H1 (cell line): ENCODE data around the gene IL2. TPM values are rescaled to one million over a fixed set of nuclear protein-coding genes. Genes with fewer than 3 reads are reported as not detected.

Experiments
- BACH1 ChIP-seq: IDR thresholded peaks from 2 replicates; pipeline ENCODE4 v1.6.1; 2012; ENCODE audit warnings: low read length, improper control_type of control experiment
- CTBP2 ChIP-seq: IDR thresholded peaks from 2 replicates; pipeline ENCODE4 v1.7.0; 2011; ENCODE audit warnings: borderline replicate concordance, mild to moderate bottlenecking, moderate library complexity, mixed read lengths, low read length; ENCODE audit not compliant: insufficient read depth, insufficient read length
- E2F6 ChIP-seq: IDR thresholded peaks from 2 replicates; pipeline ENCODE4 v1.6.1; 2012; ENCODE audit warnings: inconsistent platforms
- EZH2 ChIP-seq: fragments of 200-600 bp; sonication (generic); IDR thresholded peaks from 2 replicates; pipeline ENCODE4 v1.7.1; 2012; ENCODE audit warnings: low read depth, mild to moderate bottlenecking, moderate library complexity, low read length, inconsistent platforms; ENCODE audit not compliant: severe bottlenecking
- NANOG ChIP-seq: IDR thresholded peaks from 2 replicates; pipeline ENCODE4 v1.6.1; 2011; ENCODE audit warnings: low read length, low read depth, mild to moderate bottlenecking, inconsistent platforms; ENCODE audit not compliant: insufficient read depth, poor library complexity, severe bottlenecking
- NRF1 ChIP-seq: IDR thresholded peaks from 2 replicates; pipeline ENCODE4 v1.6.1; 2011; ENCODE audit warnings: mild to moderate bottlenecking, low read depth, low read length, improper control_type of control experiment
- YY1 ChIP-seq: IDR thresholded peaks from 2 replicates; pipeline ENCODE4 v1.6.1; 2011; ENCODE audit warnings: low read depth, mild to moderate bottlenecking, low read length
- polyA plus RNA-seq, 7 experiments: library from polyadenylated mRNA; depleted of rRNA in 3 of 7; stranded (reverse) in 5 of 7; unstranded in 2 of 7; fragments of >200 nt in 5 of 7; fragments of 200-250 nt in 2 of 7; gene quantifications; 1 replicate in 5 of 7; 2 replicates in 1 of 7; 4 replicates in 1 of 7; pipeline versions ENCODE4 v1.2.1 to v1.2.3, GENCODE V29; 2011 to 2013; ENCODE audit warnings: missing spikeins in 2 of 7, mixed read lengths in 2 of 7
- total RNA-seq: library from RNA; stranded (reverse); fragmentation: NEBNext Ultra II Directional; extraction: Animal tissue kit (Norgen Biotek cat#: 25700); gene quantifications from 2 replicates; pipeline ENCODE4 v1.2.1, GENCODE V29; 2021
- TF ChIP-seq, protein P1 (sequence below): fragments of 300-600 bp; sonication (generic); IDR thresholded peaks from 2 replicates; pipeline ENCODE4 v1.7.1; 2012; ENCODE audit warnings: low read length, moderate library complexity, mild to moderate bottlenecking, inconsistent platforms; ENCODE audit not compliant: insufficient replicate concordance

Gene IL2
- total and polyA plus RNA-seq, 2 of the 8 experiments (the other 6 are each of a cell fraction or from before 2014, with no cell fraction given) = not detected

DNA sequence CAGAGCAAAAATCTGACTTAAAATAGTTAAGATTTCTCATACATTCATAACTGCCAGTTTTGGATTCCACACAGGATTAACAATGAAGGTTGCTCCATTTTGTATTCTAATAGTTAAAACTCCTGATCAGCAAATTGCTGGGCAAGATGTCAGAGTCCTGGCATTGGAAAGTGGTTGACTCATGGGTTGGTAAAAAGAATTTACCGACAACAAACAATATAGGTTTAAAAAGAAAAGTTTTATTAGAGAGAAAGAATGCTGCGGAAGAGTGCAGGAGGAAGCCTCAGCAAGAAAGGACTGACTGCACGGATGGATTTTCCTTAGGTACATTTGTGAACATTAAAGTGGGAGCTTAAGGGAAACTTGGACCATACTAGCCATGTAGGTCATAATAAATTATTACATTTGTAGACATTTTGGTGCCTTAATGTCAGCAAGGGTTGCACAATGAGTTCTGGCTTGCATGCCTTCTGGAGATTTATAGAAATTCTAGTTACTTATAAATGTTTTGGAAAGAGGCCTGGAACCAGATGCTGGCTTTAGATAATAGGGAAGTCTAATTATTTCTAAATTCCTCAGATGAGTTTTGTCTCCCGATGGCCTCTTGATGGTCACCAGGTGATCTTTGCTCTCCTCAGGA is 25.4 kb upstream of the IL2 start (continued):
- TF ChIP-seq, protein P1, sequence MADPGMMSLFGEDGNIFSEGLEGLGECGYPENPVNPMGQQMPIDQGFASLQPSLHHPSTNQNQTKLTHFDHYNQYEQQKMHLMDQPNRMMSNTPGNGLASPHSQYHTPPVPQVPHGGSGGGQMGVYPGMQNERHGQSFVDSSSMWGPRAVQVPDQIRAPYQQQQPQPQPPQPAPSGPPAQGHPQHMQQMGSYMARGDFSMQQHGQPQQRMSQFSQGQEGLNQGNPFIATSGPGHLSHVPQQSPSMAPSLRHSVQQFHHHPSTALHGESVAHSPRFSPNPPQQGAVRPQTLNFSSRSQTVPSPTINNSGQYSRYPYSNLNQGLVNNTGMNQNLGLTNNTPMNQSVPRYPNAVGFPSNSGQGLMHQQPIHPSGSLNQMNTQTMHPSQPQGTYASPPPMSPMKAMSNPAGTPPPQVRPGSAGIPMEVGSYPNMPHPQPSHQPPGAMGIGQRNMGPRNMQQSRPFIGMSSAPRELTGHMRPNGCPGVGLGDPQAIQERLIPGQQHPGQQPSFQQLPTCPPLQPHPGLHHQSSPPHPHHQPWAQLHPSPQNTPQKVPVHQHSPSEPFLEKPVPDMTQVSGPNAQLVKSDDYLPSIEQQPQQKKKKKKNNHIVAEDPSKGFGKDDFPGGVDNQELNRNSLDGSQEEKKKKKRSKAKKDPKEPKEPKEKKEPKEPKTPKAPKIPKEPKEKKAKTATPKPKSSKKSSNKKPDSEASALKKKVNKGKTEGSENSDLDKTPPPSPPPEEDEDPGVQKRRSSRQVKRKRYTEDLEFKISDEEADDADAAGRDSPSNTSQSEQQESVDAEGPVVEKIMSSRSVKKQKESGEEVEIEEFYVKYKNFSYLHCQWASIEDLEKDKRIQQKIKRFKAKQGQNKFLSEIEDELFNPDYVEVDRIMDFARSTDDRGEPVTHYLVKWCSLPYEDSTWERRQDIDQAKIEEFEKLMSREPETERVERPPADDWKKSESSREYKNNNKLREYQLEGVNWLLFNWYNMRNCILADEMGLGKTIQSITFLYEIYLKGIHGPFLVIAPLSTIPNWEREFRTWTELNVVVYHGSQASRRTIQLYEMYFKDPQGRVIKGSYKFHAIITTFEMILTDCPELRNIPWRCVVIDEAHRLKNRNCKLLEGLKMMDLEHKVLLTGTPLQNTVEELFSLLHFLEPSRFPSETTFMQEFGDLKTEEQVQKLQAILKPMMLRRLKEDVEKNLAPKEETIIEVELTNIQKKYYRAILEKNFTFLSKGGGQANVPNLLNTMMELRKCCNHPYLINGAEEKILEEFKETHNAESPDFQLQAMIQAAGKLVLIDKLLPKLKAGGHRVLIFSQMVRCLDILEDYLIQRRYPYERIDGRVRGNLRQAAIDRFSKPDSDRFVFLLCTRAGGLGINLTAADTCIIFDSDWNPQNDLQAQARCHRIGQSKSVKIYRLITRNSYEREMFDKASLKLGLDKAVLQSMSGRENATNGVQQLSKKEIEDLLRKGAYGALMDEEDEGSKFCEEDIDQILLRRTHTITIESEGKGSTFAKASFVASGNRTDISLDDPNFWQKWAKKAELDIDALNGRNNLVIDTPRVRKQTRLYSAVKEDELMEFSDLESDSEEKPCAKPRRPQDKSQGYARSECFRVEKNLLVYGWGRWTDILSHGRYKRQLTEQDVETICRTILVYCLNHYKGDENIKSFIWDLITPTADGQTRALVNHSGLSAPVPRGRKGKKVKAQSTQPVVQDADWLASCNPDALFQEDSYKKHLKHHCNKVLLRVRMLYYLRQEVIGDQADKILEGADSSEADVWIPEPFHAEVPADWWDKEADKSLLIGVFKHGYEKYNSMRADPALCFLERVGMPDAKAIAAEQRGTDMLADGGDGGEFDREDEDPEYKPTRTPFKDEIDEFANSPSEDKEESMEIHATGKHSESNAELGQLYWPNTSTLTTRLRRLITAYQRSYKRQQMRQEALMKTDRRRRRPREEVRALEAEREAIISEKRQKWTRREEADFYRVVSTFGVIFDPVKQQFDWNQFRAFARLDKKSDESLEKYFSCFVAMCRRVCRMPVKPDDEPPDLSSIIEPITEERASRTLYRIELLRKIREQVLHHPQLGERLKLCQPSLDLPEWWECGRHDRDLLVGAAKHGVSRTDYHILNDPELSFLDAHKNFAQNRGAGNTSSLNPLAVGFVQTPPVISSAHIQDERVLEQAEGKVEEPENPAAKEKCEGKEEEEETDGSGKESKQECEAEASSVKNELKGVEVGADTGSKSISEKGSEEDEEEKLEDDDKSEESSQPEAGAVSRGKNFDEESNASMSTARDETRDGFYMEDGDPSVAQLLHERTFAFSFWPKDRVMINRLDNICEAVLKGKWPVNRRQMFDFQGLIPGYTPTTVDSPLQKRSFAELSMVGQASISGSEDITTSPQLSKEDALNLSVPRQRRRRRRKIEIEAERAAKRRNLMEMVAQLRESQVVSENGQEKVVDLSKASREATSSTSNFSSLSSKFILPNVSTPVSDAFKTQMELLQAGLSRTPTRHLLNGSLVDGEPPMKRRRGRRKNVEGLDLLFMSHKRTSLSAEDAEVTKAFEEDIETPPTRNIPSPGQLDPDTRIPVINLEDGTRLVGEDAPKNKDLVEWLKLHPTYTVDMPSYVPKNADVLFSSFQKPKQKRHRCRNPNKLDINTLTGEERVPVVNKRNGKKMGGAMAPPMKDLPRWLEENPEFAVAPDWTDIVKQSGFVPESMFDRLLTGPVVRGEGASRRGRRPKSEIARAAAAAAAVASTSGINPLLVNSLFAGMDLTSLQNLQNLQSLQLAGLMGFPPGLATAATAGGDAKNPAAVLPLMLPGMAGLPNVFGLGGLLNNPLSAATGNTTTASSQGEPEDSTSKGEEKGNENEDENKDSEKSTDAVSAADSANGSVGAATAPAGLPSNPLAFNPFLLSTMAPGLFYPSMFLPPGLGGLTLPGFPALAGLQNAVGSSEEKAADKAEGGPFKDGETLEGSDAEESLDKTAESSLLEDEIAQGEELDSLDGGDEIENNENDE = no peak
- no peak for TF ChIP-seq E2F6
- TF ChIP-seq BACH1 = no peak
- TF ChIP-seq EZH2 = no peak
- no peak for TF ChIP-seq NANOG
- TF ChIP-seq CTBP2 = no peak
- TF ChIP-seq NRF1 = no peak
- TF ChIP-seq YY1 = no peak
